HG02970 (cell line): Measurements from ENCODE around the gene NUP188.

ENCODE experiments used
- ATAC-seq: cut with Tn5 transposase; IDR thresholded peaks from one replicate; pipeline ENCODE4 v1.9.1; 2021; ENCODE audit warnings: mild to moderate bottlenecking, moderate library complexity, moderate number of reproducible peaks; ENCODE audit not compliant: unreplicated experiment, low FRiP score

NUP188 gene

GRCh38 chr9:128916204-128916603 lies 31.3 kb upstream of the NUP188 start:
- no peak for ATAC-seq

- ATAC-seq, result no peak
These were observed 30.8 kb upstream of the NUP188 start for GRCh38 chr9:128916745-128917144.

- no peak for ATAC-seq
These were observed 30.2 kb upstream of the NUP188 start for GRCh38 chr9:128917151-128917849.

GRCh38 chr9:128918921-128919320 lies 28.6 kb upstream of the NUP188 start:
- ATAC-seq, result no peak

GRCh38 chr9:128919402-128920089 lies 28.0 kb upstream of the NUP188 start:
- ATAC-seq, result no peak

GRCh38 chr9:128920381-128921058 lies 27.0 kb upstream of the NUP188 start, which contains the start of gene PHYHD1:
Gene PHYHD1 (plus strand): TSS chr9:128920982. CDS start chr9:128922324, 1,342 bp downstream.
- no peak for ATAC-seq

GRCh38 chr9:128921881-128922763 lies 25.4 kb upstream of the NUP188 start:
- ATAC-seq, result no peak

GRCh38 chr9:128923493-128923883 lies 24.0 kb upstream of the NUP188 start:
- ATAC-seq, result no peak

GRCh38 chr9:128927731-128928411 lies 19.6 kb upstream of the NUP188 start:
- ATAC-seq, result no peak

- no peak for ATAC-seq
These were observed 18.9 kb upstream of the NUP188 start for GRCh38 chr9:128928624-128929023.

GRCh38 chr9:128929560-128929959 lies 17.9 kb upstream of the NUP188 start:
- no peak for ATAC-seq

- no peak for ATAC-seq
These were observed 13.8 kb upstream of the NUP188 start for GRCh38 chr9:128933731-128934130.

GRCh38 chr9:128936171-128936865 lies 11.2 kb upstream of the NUP188 start:
- no peak for ATAC-seq

- ATAC-seq, result no peak
These were observed 10.0 kb upstream of the NUP188 start for GRCh38 chr9:128937310-128938165.

- ATAC-seq, result no peak
These were observed 7.1 kb upstream of the NUP188 start for GRCh38 chr9:128940271-128940921.

- ATAC-seq, result no peak
These were observed 6.3 kb upstream of the NUP188 start for GRCh38 chr9:128940946-128941755.
